Non-pigmented ciliary epithelial cell (primary cell): Measurements from ENCODE around the gene FAM72B.
A peak's percentile ranks its signal among the peaks of the same experiment; 100 is the strongest.
"Not testable (repeated sequence)": the region's sequence is repeated elsewhere in the genome, so short reads cannot be mapped to it uniquely, and the experiment has no call there.

Experiments
- DNase-seq: peaks from one replicate; pipeline ENCODE4 v3.0.0-alpha.2; 2010; ENCODE audit warnings: low read depth

Gene FAM72B

GRCh38 chr1:121184290-121185127 lies at the start of gene FAM72B, which contains the start of gene SRGAP2C:
TSS of gene FAM72B (minus strand) at chr1:121184340. CDS start at chr1:121183489, 851 bp downstream.
TSS of gene SRGAP2C (plus strand) at chr1:121184975. CDS start at chr1:121187447, 2,472 bp downstream.
- DNase-seq: peak; percentile 99

GRCh38 chr1:121232445-121233125 lies 48.4 kb upstream of the FAM72B start:
- DNase-seq: not testable (repeated sequence)

- not testable (repeated sequence) for DNase-seq
Observed at GRCh38 chr1:121230636-121231035, 46.5 kb upstream of the FAM72B start.

DNA sequence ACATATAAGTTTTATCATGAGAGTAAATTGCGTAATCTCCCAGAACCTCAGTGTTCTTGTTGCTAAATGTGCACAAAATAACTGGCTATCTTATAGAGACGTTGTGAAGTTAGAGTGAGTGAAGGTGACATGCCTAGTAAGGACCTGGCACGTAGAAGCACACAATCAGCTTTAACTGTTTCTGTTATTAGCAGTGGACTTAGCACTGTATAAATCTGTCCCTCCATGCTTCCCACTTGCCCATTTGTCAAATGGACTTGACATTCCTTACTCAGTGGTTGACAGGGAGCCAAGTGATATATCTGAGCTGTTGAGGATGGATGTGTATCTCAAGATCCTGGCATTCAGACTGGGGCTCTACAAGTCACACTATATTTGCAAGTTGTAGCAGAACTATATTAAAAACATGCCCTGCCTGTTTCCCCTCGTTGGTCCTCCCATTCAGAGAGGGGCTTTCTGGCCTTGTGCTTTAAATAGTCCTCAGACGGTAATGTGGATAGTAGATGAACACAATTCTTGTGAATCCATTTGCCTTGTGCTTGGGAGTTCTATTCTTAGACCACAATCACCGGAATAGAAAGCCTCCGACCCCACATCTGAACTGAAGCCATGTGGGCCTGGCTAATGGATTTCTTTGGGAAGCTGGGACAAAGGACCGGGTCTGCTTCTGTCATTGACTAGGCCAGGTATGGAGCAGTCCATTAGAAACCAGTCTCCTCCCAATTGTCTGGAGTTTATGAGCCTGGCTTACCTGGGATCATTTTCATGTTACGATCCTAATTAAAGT lies 43.6 kb upstream of the FAM72B start:
- not testable (repeated sequence) for DNase-seq

- not testable (repeated sequence) for DNase-seq
Observed at GRCh38 chr1:121226925-121227324, 42.8 kb upstream of the FAM72B start.

GRCh38 chr1:121226295-121226904 lies 42.3 kb upstream of the FAM72B start:
- DNase-seq: not testable (repeated sequence)

DNA sequence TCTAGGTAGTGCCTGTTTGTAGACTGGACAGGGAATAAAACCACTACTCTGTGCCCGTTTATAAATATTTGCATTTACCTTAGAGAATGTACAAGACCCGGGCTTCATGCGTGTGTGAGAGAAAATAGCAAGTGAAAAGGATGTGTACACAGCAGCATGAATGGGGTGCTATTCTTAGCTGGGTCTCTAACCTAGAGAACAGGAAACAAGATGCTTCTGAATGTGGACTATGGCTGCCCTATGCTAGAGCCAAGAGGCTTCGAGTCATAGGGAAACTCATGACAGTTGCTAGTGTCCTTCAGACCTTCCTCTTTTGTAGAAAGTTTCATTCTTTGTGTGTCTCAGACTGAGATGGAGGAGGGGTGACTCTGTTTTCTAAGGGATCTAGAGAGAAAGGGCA lies 40.6 kb upstream of the FAM72B start:
- DNase-seq: not testable (repeated sequence)

DNA sequence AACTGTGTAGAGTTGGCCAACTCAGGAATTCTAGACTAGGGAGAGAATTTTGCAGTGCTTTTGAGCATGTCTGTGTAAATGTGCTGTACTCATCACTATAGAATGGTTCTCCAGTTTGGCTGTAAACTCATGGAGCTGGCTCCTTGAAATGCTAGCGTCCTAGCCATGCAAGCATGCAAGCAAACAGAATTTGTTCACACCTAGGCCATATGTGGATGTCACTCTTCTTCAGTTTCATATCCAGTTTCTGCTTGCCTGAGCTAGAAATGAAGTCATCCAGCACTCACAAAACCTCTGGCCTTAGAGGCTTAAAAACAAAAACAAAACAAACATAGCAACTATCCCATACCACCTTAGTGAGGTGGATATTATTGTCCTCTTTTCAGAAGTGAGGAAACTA lies 37.6 kb upstream of the FAM72B start:
- not testable (repeated sequence) for DNase-seq

GRCh38 chr1:121216676-121217075 lies 32.5 kb upstream of the FAM72B start:
- DNase-seq: not testable (repeated sequence)

GRCh38 chr1:121215699-121216417 lies 31.7 kb upstream of the FAM72B start:
- not testable (repeated sequence) for DNase-seq

GRCh38 chr1:121214544-121215156 lies 30.5 kb upstream of the FAM72B start:
- not testable (repeated sequence) for DNase-seq

DNA sequence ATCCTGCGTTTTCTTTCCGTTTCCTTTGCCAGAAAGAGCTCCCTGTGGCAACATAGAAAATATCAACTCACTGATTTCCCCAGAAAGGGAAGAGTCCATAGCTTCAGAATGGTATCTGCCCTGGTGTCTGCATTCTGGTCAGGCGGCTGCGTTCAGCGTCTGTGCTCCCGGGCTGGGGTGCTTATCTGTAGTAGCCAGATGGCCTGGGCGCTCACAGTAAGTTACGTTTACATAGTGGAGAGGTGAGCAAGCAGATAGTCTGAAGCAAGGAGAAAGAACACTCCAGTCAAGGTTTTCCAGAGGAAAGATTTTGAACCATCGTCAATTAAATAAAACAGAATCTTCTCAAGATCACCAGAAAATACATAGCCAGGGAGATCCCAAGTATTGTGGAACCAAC lies 29.4 kb upstream of the FAM72B start:
- DNase-seq: not testable (repeated sequence)

DNA sequence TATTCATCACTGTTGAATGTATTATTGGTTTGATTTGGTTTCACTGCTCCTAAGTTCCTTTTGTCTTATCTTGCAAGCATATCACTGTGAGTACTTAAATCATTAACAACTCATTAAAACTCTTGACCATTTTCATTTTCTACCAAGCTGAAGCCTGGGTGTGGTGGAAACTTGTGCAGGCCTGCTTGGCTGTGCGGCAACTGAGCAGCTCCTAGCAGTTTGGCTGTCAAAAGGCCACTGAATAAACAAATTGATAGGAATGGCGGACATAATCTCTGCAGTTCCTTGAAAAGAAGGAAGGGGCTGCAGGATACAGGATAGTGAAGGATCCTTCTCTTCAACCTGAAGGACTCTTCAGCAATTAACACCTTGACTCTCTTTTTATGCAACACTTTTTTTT lies 26.6 kb upstream of the FAM72B start:
- not testable (repeated sequence) for DNase-seq

DNA sequence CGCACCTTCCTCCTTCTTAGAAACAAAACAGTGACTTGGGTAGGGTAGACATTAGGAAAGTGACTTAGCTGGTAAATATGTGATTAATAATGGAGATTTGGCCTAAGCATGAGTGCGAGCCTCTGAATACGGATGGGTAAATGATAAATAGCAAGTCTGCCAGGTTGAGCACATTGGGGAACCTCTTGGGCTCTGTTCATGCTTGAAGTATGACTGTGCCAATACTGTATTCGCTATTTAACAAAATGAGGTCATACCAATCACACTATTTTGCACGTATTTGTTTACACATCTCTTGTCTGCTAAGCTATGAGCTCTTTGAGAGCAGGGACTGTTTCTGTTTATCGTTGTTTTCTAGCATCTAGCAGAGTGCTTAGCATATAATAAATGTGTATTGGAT lies 24.2 kb upstream of the FAM72B start:
- DNase-seq: not testable (repeated sequence)

DNA sequence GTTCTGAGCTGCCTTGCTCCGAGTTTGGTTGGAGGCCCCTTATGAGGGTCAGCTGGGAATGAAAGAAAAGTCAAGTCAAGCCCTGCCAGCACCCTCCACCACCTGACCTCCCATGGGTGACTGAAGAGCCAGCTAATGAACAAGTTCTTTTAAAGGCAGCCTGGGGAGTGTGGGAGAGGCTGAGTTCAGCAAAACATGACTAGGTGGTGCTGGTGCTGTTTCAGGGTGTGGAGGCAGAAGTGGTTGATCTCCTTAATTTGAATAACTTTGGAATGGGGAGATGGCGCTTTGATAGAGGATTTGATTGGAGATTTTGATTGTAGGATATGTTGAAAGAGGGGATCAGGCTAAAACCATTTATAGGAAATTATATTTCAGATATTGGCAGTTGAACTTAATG lies 23.2 kb upstream of the FAM72B start:
- DNase-seq: not testable (repeated sequence)

DNA sequence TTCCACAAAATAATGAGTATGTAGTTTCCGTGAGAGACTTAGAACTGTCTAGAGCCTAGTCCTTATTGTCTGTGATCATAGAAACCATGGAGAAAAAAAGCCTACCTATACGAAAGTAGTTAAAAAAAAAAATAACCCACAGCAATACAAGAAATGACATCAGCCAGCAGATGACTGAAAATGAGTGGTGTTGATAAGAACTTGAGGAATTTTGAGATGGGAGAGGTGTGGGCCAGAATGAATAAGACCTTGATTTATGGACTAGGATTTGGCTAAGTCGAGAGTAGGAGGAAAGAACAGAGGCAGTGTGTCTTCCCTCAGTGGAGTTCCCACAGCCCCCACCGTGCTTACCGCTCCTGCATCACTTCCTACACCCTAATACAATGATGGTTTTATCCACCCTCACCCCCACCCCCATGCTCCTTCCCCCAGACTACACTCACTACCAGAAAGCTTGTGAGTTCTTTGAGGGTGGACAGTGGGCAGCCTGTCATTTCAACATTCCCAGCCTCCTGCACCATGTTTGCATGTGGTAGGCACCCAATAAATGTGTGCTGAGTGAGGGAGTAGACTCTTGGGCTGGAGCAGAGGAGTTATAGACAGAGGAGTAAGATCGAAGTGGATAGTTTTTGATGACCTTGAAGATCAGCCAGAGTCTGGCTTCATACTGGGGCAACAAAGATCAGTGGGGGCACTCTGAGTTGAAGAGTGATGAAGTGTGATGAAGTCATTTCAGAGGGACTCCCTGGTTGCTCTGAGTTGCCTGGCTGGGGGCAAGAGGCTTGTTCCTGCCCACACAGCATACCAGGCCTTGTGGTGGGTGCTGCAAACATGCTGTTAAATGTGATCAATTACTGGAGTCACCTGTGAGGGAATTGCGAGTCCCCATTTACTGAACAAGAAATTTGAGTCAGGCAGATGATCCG lies 21.9 kb upstream of the FAM72B start:
- DNase-seq: not testable (repeated sequence)

- DNase-seq: not testable (repeated sequence)
Observed at GRCh38 chr1:121202986-121203385, 18.8 kb upstream of the FAM72B start.

DNA sequence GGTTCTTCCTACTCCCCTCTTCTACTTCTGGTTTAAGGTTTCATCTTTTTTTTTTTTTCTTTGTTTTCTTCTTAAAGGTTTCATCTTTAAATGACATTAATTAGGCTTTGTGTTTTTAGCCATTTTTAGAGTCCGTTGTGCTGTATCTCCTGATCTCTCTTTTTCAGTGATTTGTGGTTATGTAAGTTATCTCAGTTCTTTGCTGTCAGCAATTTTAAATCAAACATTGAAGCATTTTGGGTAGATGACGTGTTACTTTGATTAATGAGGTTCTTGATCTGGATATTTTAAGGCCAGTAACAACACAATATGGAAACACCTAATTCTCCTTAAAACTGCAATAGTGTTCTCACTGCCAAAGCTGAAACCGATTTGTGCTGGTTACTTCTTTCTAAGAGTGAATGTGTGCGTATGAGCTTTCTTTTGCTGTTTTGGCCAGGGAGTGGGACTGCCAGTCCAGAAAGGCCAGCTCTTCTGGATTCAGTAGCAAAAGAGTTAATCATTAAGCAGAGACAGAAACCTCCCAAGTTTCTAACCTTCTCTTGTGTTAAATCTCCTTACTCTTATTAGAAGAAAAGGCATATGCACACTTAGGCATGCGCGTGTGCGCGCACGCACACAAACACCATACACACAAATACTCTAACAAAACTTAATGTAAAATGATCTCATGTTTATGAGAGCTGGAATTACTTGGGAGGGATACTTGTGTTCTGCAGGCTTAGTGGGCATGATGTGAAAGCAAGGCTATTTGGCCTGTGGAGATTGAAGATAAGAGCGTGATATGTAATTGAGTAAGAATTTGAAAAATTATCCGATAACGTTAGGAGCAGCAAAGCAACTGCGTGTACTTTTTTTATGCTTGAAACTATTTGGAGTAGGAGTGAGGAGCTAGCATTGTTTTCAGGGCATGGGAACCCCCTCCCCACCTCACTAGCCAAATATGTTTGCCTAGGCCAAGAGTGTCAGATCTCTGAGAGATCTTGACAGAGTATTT lies 17.1 kb upstream of the FAM72B start:
- peak; percentile 49 for DNase-seq
